ENCODE measurements around the gene SGPP2. TPM values are rescaled to one million over a fixed set of nuclear protein-coding genes. Genes with fewer than 3 reads are reported as not detected.

SGPP2 gene
- polyA plus RNA-seq, 1 experiment: not detected

DNA sequence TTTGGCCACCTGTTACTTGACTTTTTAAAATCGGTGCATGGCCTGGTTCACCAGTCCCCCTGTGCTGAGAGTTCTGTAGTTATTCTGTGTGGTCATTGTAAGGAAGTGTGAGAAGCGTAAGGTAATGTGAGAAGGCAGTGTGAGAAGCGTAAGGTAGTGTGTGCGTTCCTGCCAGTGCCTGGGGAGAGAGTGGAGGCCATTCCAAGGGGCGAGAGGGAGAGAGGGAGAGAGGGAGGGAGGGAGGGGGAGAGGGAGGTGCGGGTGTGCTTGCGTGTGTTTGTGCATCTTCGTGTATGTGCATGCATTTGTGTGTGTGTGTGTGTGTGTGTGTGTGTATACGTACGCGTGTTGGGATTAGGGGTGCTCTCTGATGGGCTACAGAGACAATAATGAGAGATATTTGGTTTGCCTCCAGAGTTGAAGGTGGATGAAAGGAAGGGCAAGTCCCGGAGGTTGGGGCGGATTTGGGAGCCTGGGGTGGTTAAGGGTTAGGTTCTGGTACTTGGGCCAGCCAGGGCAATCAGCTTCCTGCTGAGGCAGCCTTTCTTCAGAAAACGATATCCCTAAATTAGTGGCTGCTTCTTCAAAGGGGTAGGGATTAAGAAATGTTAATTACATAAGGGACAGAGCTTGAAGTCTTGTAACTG lies 53.7 kb downstream of the SGPP2 start:
- no peak for DNase-seq (ENCODE audit: low read depth)
- CTCF ChIA-PET: no interaction called here
- H3K4me3 ChIP-seq (ENCODE audit: low read depth, low read length): no peak overlapping the region
- H3K27me3 ChIP-seq (ENCODE audit: control insufficient read depth, insufficient read depth, low read length): no peaks in the 10 kb centered on the region
- TF ChIP-seq, protein P1, sequence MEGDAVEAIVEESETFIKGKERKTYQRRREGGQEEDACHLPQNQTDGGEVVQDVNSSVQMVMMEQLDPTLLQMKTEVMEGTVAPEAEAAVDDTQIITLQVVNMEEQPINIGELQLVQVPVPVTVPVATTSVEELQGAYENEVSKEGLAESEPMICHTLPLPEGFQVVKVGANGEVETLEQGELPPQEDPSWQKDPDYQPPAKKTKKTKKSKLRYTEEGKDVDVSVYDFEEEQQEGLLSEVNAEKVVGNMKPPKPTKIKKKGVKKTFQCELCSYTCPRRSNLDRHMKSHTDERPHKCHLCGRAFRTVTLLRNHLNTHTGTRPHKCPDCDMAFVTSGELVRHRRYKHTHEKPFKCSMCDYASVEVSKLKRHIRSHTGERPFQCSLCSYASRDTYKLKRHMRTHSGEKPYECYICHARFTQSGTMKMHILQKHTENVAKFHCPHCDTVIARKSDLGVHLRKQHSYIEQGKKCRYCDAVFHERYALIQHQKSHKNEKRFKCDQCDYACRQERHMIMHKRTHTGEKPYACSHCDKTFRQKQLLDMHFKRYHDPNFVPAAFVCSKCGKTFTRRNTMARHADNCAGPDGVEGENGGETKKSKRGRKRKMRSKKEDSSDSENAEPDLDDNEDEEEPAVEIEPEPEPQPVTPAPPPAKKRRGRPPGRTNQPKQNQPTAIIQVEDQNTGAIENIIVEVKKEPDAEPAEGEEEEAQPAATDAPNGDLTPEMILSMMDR (IDR thresholded peaks at IDR 0.05; ENCODE audit: insufficient read depth, low read depth, low read length): no peak
- no peaks in the 10 kb centered on the region for H3K36me3 ChIP-seq (ENCODE audit: control insufficient read depth, insufficient read depth, low read length)
- POLR2A ChIA-PET: no interaction called here

DNA sequence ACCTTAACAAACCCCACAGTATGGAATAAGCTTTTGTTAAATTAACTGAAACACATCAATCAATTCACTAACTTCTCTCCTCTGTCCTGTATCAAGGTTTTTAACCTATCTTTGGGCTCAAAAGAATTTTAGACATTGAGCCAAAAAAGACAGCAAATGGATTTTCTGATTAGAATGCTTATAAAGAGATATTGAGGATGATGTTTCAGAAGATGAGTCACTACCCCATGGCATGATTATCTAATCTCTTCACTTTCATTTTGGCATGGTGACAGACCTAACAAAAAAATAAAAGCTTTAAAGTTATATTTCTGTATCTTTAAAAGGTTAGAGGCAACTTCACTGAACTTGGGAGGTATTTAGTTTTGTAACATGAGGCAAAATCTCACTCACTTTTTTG lies 55.5 kb downstream of the SGPP2 start:
- no peaks in the 10 kb centered on the region for H3K27me3 ChIP-seq (ENCODE audit: control insufficient read depth, insufficient read depth, low read length)
- DNase-seq (ENCODE audit: low read depth): no peak
- TF ChIP-seq, protein P1 (IDR thresholded peaks at IDR 0.05; ENCODE audit: insufficient read depth, low read depth, low read length): no peak
- CTCF ChIA-PET: no interaction called here
- H3K4me3 ChIP-seq (ENCODE audit: low read depth, low read length): no peak overlapping the region
- H3K36me3 ChIP-seq (ENCODE audit: control insufficient read depth, insufficient read depth, low read length): no peaks in the 10 kb centered on the region
- POLR2A ChIA-PET: no interaction called here

DNA sequence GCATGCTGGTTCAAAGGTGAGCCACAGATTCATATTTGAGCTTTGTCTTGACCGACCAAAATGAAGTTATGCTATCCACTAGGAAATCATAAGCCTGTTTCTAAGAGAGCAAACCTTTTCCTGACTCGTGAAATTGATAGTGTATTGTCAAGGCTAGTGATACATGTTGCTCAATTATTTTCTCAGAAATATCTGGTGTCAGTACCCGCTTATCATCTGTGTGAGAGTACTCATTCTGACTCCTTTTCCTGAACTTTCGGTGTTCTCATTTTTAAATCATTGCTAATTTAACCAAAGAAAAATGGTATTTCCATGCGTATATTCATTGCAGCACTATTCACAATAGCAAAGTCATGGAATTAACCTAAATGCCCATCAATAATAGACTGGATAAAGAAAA lies 56.2 kb downstream of the SGPP2 start:
- Histone ChIP-seq H3K4me3 (ENCODE audit: low read depth, low read length) (no peak overlapping the region), H3K27me3 (ENCODE audit: control insufficient read depth, insufficient read depth, low read length) (no peaks in the 10 kb centered on the region), H3K36me3 (ENCODE audit: control insufficient read depth, insufficient read depth, low read length) (no peaks in the 10 kb centered on the region)
- ChIA-PET CTCF (no interaction called here), POLR2A (no interaction called here)
- TF ChIP-seq, protein P1 (IDR thresholded peaks at IDR 0.05; ENCODE audit: insufficient read depth, low read depth, low read length): no peak
- DNase-seq (ENCODE audit: low read depth): no peak

DNA sequence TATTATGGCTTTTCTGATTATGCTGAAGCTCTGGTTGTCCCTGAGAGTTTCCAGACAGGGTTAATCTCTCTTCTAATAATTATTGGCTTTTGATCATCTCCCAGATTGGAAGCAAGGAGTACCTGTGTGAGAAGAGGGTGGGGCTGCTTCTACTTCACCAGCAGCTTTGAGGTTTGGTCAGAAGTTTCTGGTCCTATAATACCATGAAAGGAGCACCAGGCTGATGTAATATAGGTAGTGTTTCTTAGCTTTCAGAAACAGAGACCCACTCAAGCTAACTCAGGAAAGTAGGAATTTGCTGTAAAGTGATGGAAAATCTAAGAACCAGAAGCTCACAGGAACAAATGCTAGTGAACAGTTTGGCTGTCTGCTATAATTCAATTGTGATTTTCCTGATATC lies 57.6 kb downstream of the SGPP2 start:
- CTCF ChIA-PET: interaction anchor here (0.5 to 1.5 kb wide), 3 partner anchors 9 to 30 kb away, joined by 3 read pairs; no protein-coding TSS in a partner anchor
- no peak overlapping the region for H3K4me3 ChIP-seq (ENCODE audit: low read depth, low read length)
- DNase-seq (ENCODE audit: low read depth): no peak

DNA sequence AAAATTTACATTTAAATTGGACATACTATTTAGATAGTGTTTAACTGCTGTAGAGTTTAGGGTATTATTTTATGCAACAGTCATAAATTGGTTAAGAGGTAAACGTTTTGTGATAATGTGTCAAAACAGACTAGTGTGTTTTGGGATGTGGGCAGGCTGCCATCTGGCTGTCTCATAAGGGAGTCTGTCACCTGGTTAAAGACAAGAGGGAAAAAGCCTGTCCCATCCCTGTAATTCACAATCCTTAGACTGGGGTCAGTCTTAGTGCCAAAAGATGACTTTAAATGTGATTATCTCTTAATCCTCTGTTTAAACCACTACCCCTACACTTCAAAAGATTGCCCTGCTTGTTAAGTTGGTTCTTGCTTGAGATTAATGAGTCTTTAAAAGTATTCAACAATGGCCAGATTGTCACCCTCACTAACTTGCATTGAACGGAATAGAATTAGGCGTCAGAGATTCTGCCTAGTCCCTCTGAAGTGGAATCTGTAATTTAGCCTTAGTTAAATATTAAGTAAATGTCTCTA lies 59.2 kb downstream of the SGPP2 start:
- CTCF ChIA-PET: no interaction called here
- DNase-seq (ENCODE audit: low read depth): no peak

More for the DNA sequence above, 57.6 kb downstream of the SGPP2 start:
- H3K36me3 ChIP-seq (ENCODE audit: control insufficient read depth, insufficient read depth, low read length): no peaks in the 10 kb centered on the region
- POLR2A ChIA-PET: no interaction called here
- TF ChIP-seq, protein P1 (IDR thresholded peaks at IDR 0.05; ENCODE audit: insufficient read depth, low read depth, low read length): no peak
- H3K27me3 ChIP-seq (ENCODE audit: control insufficient read depth, insufficient read depth, low read length): no peaks in the 10 kb centered on the region

More for the DNA sequence above, 59.2 kb downstream of the SGPP2 start:
- H3K36me3 ChIP-seq (ENCODE audit: control insufficient read depth, insufficient read depth, low read length): no peaks in the 10 kb centered on the region
- POLR2A ChIA-PET: no interaction called here
- no peaks in the 10 kb centered on the region for H3K27me3 ChIP-seq (ENCODE audit: control insufficient read depth, insufficient read depth, low read length)
- H3K4me3 ChIP-seq (ENCODE audit: low read depth, low read length): no peak overlapping the region
- TF ChIP-seq, protein P1 (IDR thresholded peaks at IDR 0.05; ENCODE audit: insufficient read depth, low read depth, low read length): no peak
